Cardiac fibroblast (primary cell): ENCODE results near the gene RNF150.

ENCODE experiments used
- DNase-seq, 2 donors: peaks; one replicate each; pipeline versions ENCODE4 v3.0.0 to v3.0.0-alpha.2; 2010; ENCODE audit warnings: low read depth in 2 of 2
- H3K4me3 ChIP-seq, 2 donors: replicated peaks in 1 of 2; 1 replicate in 1 of 2; 2 replicates in 1 of 2; pipeline ENCODE4 v1.5.1; 2011; ENCODE audit warnings: low read depth in 2 of 2, low read length in 2 of 2, mild to moderate bottlenecking in 2 of 2, moderate library complexity in 1 of 2
- CTCF ChIP-seq: IDR thresholded peaks from one replicate; pipeline ENCODE4 v1.5.1; 2011; ENCODE audit warnings: low read depth, mild to moderate bottlenecking, low read length, inconsistent platforms

RNF150 gene

GRCh38 chr4:141009129-141009528 lies 124.1 kb downstream of the RNF150 start:
- TF ChIP-seq CTCF, result no peak
- no peak overlapping the region for H3K4me3 ChIP-seq
- no peak for DNase-seq

- no peak for DNase-seq
- no peak overlapping the region for H3K4me3 ChIP-seq
- TF ChIP-seq CTCF, result no peak
Observed at GRCh38 chr4:141006242-141006802, 126.9 kb downstream of the RNF150 start.

- H3K4me3 ChIP-seq, result no peak overlapping the region
- DNase-seq, result no peak
- no peak for TF ChIP-seq CTCF
Observed at GRCh38 chr4:141004823-141005222, 128.4 kb downstream of the RNF150 start.

GRCh38 chr4:141003193-141003592 lies 130.1 kb downstream of the RNF150 start:
- H3K4me3 ChIP-seq, result no peak overlapping the region
- TF ChIP-seq CTCF, result no peak
- no peak for DNase-seq

GRCh38 chr4:141002323-141002805 lies 130.9 kb downstream of the RNF150 start:
- no peak overlapping the region for H3K4me3 ChIP-seq
- DNase-seq, result peak; percentile 6 to 67
- TF ChIP-seq CTCF, result no peak

- peak; percentile 9 to 51 for DNase-seq
- H3K4me3 ChIP-seq, result no peak overlapping the region
- TF ChIP-seq CTCF, result no peak
Observed at GRCh38 chr4:140996766-140997165, 136.5 kb downstream of the RNF150 start.

GRCh38 chr4:140995058-140995457 lies 138.2 kb downstream of the RNF150 start:
- no peak for TF ChIP-seq CTCF
- no peak overlapping the region for H3K4me3 ChIP-seq
- peak in 1 of 2 donors; percentile 9 for DNase-seq
